Neural crest cell (in vitro differentiated cells): ENCODE results near the gene DOCK9. TPM values are rescaled to one million over a fixed set of nuclear protein-coding genes. Genes with fewer than 3 reads are reported as not detected.

Experiments used
- DNase-seq: peaks from one replicate; pipeline ENCODE4 v3.0.0; 2021; ENCODE audit warnings: low read depth, mixed read lengths, low spot score
- H3K27ac Mint-ChIP-seq: one replicate; pipeline ENCODE4 v1.8.0; 2021; ENCODE audit warnings: mild to moderate bottlenecking, mixed read lengths; ENCODE audit not compliant: unreplicated experiment
- H3K27me3 Mint-ChIP-seq: 2 replicates; pipeline ENCODE4 v1.8.0; 2021; ENCODE audit warnings: low read depth, mild to moderate bottlenecking, mixed read lengths
- H3K36me3 Mint-ChIP-seq: 2 replicates; pipeline ENCODE4 v1.8.0; 2021; ENCODE audit warnings: low read depth, mild to moderate bottlenecking, mixed read lengths
- H3K4me1 Mint-ChIP-seq: 2 replicates; pipeline ENCODE4 v1.8.0; 2021; ENCODE audit warnings: mixed read lengths
- H3K4me3 Mint-ChIP-seq: one replicate; pipeline ENCODE4 v1.8.0; 2021; ENCODE audit warnings: mild to moderate bottlenecking, mixed read lengths
- H3K9me3 Mint-ChIP-seq: 2 replicates; pipeline ENCODE4 v1.8.0; 2021; ENCODE audit warnings: mixed read lengths
- CTCF ChIP-seq: fragments of 200-600 bp; sonication (generic); conservative IDR thresholded peaks from 2 replicates; pipeline ENCODE4 v1.5.0; 2021; ENCODE audit warnings: antibody characterized with exemption, mild to moderate bottlenecking
- total RNA-seq: library from RNA; stranded (reverse); gene quantifications from 2 replicates; pipeline ENCODE4 v1.2.1, GENCODE V29; 2021

The DOCK9 gene
- total RNA-seq, 1 donor from 2014 or later = 6.9 TPM

- Mint-ChIP-seq H3K27me3 (no peaks in the 10 kb centered on the region), H3K4me1 (no peaks in the 10 kb centered on the region), H3K9me3 (peaks cover 10% of the 10 kb centered on the region), H3K4me3 (no peak overlapping the region), H3K36me3 (no peaks in the 10 kb centered on the region), H3K27ac (peak overlapping the region; percentile 39)
- DNase-seq = no peak
- TF ChIP-seq CTCF = no peak
Observed at GRCh38 chr13:98937911-98938381, 39.9 kb downstream of the DOCK9 start.

GRCh38 chr13:98934243-98934642 lies 43.6 kb downstream of the DOCK9 start:
- DNase-seq = no peak
- Mint-ChIP-seq H3K27ac (no peak overlapping the region), H3K36me3 (no peaks in the 10 kb centered on the region), H3K9me3 (peaks cover 12% of the 10 kb centered on the region), H3K4me1 (peaks cover 4% of the 10 kb centered on the region), H3K4me3 (no peak overlapping the region), H3K27me3 (no peaks in the 10 kb centered on the region)
- no peak for TF ChIP-seq CTCF

- no peaks in the 10 kb centered on the region for H3K36me3 Mint-ChIP-seq
- TF ChIP-seq CTCF = no peak
- no peaks in the 10 kb centered on the region for H3K27me3 Mint-ChIP-seq
- H3K4me3 Mint-ChIP-seq = no peak overlapping the region
- DNase-seq = no peak
- H3K27ac Mint-ChIP-seq = peak overlapping the region; percentile 43
- peaks cover 4% of the 10 kb centered on the region for H3K4me1 Mint-ChIP-seq
- H3K9me3 Mint-ChIP-seq = peaks cover 9% of the 10 kb centered on the region
Observed at GRCh38 chr13:98930151-98930591, 47.7 kb downstream of the DOCK9 start.

GRCh38 chr13:98927951-98928927 lies 49.6 kb downstream of the DOCK9 start:
- H3K9me3 Mint-ChIP-seq = peaks cover 3% of the 10 kb centered on the region
- H3K27ac Mint-ChIP-seq = no peak overlapping the region
- no peak for DNase-seq
- H3K27me3 Mint-ChIP-seq = no peaks in the 10 kb centered on the region
- no peaks in the 10 kb centered on the region for H3K36me3 Mint-ChIP-seq
- H3K4me1 Mint-ChIP-seq = peaks cover 4% of the 10 kb centered on the region
- no peak for TF ChIP-seq CTCF
- no peak overlapping the region for H3K4me3 Mint-ChIP-seq

GRCh38 chr13:98925949-98926348 lies 51.9 kb downstream of the DOCK9 start:
- Mint-ChIP-seq H3K4me3 (no peak overlapping the region), H3K36me3 (no peaks in the 10 kb centered on the region), H3K4me1 (peaks cover 4% of the 10 kb centered on the region), H3K27ac (no peak overlapping the region), H3K9me3 (no peaks in the 10 kb centered on the region), H3K27me3 (no peaks in the 10 kb centered on the region)
- no peak for DNase-seq
- no peak for TF ChIP-seq CTCF
